Osteocyte (in vitro differentiated cells): ENCODE measurements around the gene HMX1. TPM values are rescaled to one million over a fixed set of nuclear protein-coding genes. Genes with fewer than 3 reads are reported as not detected.

Experiments
- DNase-seq: peaks from one replicate; pipeline ENCODE4 v3.0.0; 2021; ENCODE audit warnings: mixed read lengths; ENCODE audit not compliant: unreplicated experiment; ENCODE audit errors: extremely low spot score
- H3K27ac Mint-ChIP-seq: one replicate; pipeline ENCODE4 v1.8.0; 2021; ENCODE audit warnings: mild to moderate bottlenecking, mixed read lengths; ENCODE audit not compliant: unreplicated experiment
- H3K27me3 Mint-ChIP-seq: one replicate; pipeline ENCODE4 v1.8.0; 2021; ENCODE audit warnings: mixed read lengths; ENCODE audit not compliant: unreplicated experiment
- H3K36me3 Mint-ChIP-seq: one replicate; pipeline ENCODE4 v1.8.0; 2021; ENCODE audit warnings: mixed read lengths; ENCODE audit not compliant: unreplicated experiment
- H3K4me1 Mint-ChIP-seq: one replicate; pipeline ENCODE4 v1.8.0; 2021; ENCODE audit warnings: mixed read lengths; ENCODE audit not compliant: unreplicated experiment
- H3K4me3 Mint-ChIP-seq: one replicate; pipeline ENCODE4 v1.8.0; 2021; ENCODE audit warnings: mild to moderate bottlenecking, moderate library complexity, mixed read lengths; ENCODE audit not compliant: unreplicated experiment
- H3K9me3 Mint-ChIP-seq: one replicate; pipeline ENCODE4 v1.8.0; 2021; ENCODE audit warnings: mixed read lengths; ENCODE audit not compliant: unreplicated experiment
- CTCF ChIP-seq: fragments of 200-600 bp; sonication (generic); IDR thresholded peaks from 2 replicates; pipeline ENCODE4 v1.5.0; 2021; ENCODE audit warnings: antibody characterized with exemption, mild to moderate bottlenecking, moderate library complexity
- total RNA-seq: library from RNA; stranded (reverse); gene quantifications from 2 replicates; pipeline ENCODE4 v1.2.1, GENCODE V29; 2021

Gene HMX1
- total RNA-seq, 1 donor from 2014 or later = 3.5 TPM

GRCh38 chr4:8874896-8875680 is 3.4 kb upstream of the HMX1 start:
- no peak for DNase-seq
- Mint-ChIP-seq H3K4me3 (no peak overlapping the region), H3K9me3 (no peaks in the 10 kb centered on the region), H3K4me1 (peaks cover 9% of the 10 kb centered on the region), H3K27me3 (peaks cover 47% of the 10 kb centered on the region), H3K36me3 (no peaks in the 10 kb centered on the region), H3K27ac (no peak overlapping the region)
- no peak for TF ChIP-seq CTCF

- peaks cover 10% of the 10 kb centered on the region for H3K4me1 Mint-ChIP-seq
Measured at GRCh38 chr4:8874003-8874895, 2.6 kb upstream of the HMX1 start.

GRCh38 chr4:8872402-8873291 is 1.0 kb upstream of the HMX1 start:
- H3K27me3 Mint-ChIP-seq = peaks cover 50% of the 10 kb centered on the region

More at GRCh38 chr4:8874003-8874895, 2.6 kb upstream of the HMX1 start:
- H3K27ac Mint-ChIP-seq = no peak overlapping the region
- H3K27me3 Mint-ChIP-seq = peaks cover 50% of the 10 kb centered on the region
- no peaks in the 10 kb centered on the region for H3K36me3 Mint-ChIP-seq
- DNase-seq = no peak
- no peak overlapping the region for H3K4me3 Mint-ChIP-seq
- no peaks in the 10 kb centered on the region for H3K9me3 Mint-ChIP-seq
- no peak for TF ChIP-seq CTCF

GRCh38 chr4:8870647-8871416 is 807 bp downstream of the HMX1 start:
- TF ChIP-seq CTCF = no peak
- Mint-ChIP-seq H3K4me3 (peak overlapping the region; percentile 67), H3K9me3 (no peaks in the 10 kb centered on the region), H3K27me3 (peaks cover 40% of the 10 kb centered on the region), H3K27ac (no peak overlapping the region), H3K36me3 (no peaks in the 10 kb centered on the region), H3K4me1 (peaks cover 10% of the 10 kb centered on the region)
- DNase-seq = no peak

More at GRCh38 chr4:8872402-8873291, 1.0 kb upstream of the HMX1 start:
- Mint-ChIP-seq H3K4me1 (peaks cover 10% of the 10 kb centered on the region), H3K9me3 (no peaks in the 10 kb centered on the region), H3K27ac (no peak overlapping the region), H3K36me3 (no peaks in the 10 kb centered on the region), H3K4me3 (peak overlapping the region; percentile 70)
- DNase-seq = no peak
- no peak for TF ChIP-seq CTCF
